Pons (tissue), 1 donor: ENCODE data around the gene BCAT1.
"Not testable (repeated sequence)": the region's sequence is repeated elsewhere in the genome, so short reads cannot be mapped to it uniquely, and the experiment has no call there.

Experiments used
- DNase-seq: peaks from one replicate; pipeline ENCODE4 v3.0.0-alpha.2; 2016; ENCODE audit warnings: low spot score

The BCAT1 gene

DNA sequence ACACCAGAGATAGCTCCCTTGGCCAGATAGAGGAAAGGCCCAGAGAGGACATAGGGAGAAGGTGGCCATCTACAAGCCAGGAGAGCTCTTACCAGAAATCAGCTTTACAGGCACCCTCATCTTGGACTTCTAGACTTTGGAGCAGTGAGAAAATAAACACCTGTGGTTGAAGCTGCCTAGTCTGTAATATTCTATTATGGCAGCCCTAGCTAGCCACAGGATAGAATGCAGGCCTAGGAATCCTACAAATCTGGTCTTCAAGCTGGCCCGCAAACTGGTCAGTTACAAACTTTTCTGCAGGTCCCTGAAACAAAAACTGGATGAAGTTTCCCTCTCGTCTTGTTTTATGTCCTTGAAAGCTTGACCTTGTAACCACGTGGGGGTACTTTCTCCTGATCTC is 92.4 kb downstream of the BCAT1 start:
- no peak for DNase-seq

DNA sequence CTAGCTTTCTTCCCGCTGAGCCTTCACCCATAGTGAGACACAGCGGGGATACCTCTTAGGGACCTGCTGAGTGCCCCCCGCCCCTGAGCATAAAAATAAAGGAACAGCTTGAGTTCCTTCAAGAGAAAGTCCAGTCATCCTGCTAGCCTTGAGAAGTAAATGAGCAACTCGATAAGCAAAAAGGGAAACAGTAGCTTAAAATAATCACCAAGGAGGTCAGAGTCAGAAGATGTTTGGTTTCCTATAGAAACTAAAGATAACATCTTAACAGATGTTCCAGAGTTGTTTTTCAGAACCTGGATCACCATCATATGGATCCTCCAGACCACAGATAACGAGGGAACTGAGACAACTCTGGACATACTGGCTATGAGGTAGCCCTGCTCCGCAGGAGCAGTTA is 94.0 kb downstream of the BCAT1 start:
- DNase-seq = no peak

DNA sequence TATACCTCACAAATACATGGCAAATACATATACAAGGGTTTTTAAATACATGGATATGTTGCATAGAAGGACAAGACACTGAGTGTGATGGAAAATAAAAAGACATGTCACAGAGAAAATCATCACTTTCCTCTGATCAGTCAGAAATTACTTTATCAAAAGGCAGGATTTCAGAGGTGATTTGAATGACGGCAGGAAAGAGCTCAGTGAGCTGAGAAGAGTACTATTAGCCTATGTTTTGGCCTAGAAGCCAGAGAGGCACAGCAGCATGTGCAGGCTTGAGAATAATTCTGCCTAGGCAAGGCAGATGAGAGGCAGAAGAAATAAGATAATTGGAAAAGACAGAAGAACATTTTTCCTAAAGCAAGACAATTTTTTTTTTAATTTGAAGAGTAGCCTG is 94.9 kb downstream of the BCAT1 start:
- no peak for DNase-seq

DNA sequence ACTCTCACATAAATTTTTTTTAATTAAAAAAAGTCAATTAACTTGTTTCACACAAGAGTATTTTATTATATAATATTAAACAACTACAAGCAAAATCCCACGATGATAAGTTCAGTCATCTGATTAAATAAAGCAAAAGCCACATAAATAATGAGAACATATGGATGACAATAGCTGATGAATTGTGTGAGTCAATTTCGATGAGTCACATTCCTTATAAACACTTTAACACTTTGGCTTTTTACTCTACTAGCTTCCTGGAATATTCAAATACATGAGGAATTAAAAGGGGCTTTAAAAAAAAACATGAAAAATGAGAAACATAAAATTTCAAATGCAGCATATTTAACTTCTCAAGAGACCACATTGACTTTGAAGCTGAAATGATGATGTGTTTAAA is 95.3 kb downstream of the BCAT1 start:
- DNase-seq = no peak

- no peak for DNase-seq
Observed at GRCh38 chr12:24853094-24853493, 95.8 kb downstream of the BCAT1 start.

DNA sequence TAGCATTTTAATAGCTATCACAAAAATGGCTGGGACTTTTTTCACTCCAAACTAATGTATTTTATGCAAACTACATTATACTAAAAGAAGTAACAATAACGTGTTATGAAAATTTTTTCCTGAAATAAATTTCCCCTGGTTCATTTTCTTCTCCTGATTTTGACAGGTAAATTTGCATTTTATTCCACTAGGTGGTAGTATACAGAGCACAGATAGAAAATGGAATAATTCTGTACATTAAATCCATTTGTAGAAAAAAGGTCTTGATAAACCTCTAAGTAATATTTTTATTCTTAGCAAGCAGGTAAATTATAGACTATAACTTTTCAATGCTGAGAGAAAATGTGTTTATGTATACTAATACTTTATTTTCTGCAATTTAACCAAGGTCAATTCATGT is 96.5 kb downstream of the BCAT1 start:
- no peak for DNase-seq

GRCh38 chr12:24851883-24852282 is 97.0 kb downstream of the BCAT1 start:
- DNase-seq = not testable (repeated sequence)

DNA sequence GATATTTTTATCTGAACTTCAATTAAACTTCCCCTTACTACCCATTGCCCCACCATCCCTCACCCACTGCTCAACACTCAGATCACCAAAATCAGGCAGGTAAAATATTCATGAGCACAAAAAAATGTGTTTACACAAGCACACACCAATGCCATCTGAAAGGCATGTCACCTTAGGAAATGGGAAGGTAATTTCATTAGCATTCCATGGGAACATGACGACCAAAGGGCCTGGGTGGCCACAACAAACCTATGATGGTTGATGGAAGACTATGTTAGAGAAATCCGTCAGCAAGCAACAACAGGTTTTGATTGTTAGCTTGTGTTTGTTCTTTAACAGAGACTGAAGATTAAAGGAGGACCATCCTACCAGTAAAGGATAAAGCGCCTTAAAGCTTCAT is 97.6 kb downstream of the BCAT1 start:
- DNase-seq = no peak

GRCh38 chr12:24850496-24850895 is 98.4 kb downstream of the BCAT1 start:
- no peak for DNase-seq

DNA sequence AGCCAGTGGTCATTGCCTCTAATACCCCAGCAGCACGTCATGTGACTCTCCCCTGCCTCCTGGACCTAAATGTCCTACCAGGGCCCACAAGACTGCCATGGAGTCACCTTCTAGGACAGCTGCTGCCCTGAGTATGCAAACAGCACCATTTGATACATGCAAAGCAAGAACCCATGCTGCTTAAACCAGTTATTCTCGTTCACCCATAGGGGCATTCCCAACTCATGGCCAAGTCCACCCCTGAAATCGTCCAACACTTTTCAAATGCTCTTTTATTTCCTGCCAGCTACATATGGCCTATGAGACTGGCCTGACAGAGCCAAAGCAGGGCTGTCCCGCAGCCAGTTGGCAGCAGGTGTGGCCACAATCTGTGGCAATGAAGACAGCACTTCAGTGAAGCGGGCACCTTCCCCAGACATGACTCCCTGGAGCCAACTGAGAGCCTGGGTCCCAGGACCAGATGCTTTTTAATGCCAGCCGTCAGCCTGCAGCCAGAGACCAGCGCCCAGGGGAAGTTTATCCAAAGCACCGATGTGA is 99.9 kb downstream of the BCAT1 start:
- DNase-seq = no peak

DNA sequence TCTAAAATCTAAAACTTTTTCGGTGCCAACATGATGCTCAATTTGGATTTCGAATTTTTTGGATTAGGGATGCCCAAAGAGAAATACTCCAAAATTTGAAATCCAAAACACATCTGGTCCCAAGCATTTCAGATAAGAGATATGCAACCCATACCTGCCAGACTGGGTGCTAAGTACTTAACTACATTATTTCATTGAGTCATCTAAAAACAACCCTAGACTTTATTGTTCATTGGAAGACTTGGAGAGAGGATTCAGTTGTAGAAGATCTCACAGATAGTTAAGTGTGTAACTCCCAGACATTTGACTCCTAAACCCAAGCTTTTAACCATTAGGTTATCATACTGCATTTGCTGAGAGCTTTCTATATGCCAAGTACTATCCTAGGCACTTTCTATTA is 102.2 kb downstream of the BCAT1 start:
- no peak for DNase-seq

DNA sequence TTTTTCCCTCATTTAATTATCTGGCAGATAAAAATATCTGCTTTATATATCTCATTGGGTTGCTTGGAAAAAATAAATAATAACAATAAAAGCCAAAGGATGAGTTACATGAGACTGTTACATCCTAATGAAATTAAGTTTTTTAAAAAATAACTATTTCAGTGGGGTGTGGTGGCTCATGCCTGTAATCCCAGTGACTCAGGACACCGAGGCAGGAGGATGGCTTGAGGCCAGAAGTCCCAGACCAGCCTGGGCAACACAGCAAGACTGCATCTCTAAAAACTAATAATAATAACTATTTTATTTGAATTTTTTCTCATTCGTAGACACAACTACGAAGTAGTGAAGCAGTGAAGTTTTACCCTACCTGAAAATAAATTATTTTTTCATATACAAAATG is 103.3 kb downstream of the BCAT1 start:
- no peak for DNase-seq

- no peak for DNase-seq
Observed at GRCh38 chr12:24840046-24840800, 108.7 kb downstream of the BCAT1 start.

GRCh38 chr12:24839268-24839791 is 109.6 kb downstream of the BCAT1 start:
- no peak for DNase-seq

- peak; percentile 36 for DNase-seq
Observed at GRCh38 chr12:24838531-24838950, 110.4 kb downstream of the BCAT1 start.

DNA sequence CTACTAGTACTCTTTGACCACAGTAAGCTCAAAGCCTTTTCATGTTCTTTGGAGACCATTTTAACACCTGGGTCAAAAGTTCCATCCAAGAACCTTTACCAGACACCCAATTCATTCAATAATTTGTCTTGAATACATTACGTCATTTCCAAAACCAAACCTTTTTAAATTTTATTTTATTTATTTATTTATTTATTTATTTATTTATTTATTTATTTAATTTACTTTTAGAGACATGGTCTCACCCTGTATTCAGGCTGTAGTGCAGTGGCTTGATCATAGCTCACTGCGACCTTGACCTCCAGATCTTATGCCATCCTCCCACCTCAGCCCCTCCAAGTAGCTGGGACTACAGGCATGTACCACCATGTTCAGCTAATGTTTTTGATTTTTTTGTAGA is 113.5 kb downstream of the BCAT1 start:
- DNase-seq = no peak

DNA sequence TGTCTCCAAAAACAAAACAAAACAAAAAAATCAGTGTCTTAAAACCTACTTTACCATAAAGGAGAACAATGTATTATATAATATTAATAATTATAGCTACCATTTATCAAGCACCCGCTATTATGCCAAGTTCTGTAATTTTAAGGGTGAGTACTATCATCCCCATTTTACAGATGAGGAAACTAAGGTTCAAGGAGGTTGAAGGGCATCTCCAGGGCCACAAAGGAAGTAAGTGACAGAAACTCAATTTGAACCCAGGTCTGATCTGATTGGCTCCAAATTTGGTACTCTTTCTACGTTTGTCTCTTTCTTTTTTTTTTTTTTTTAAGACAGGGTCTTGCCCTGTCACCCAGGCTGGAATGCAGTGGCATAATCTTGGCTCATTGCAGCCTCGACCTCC is 115.4 kb downstream of the BCAT1 start:
- no peak for DNase-seq

DNA sequence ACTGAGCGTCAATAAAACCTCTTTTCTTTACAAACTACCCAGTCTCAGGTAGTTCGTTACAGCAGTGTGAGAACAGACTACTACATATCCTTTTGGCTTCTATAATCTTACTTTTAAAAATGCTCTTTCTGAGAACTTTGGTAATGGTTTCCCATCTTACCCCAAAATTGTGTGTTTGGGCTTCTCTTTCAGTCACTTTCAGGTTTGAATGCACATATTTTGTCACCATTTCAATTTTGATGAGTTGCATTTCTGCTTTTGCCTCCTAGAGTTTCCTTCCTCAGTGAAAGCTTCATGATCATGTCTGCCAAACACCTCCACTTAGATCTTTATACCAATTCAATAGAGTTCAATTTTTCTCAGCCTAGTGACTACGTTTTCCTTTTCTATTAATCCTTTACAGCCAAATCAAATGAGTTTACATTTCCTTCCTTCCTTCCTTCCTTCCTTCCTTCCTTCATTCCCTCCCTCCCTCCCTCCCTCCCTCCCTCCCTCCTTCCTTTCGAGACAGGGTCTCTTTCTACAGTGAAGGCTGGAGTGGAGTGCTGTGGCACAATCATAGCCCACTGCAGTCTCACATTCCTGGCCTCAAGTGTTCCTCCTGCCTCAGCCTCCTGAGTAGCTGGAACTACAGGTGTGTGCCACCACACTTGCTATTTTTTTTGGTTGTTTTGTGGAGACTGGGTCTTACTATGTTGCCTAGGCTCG is 124.9 kb downstream of the BCAT1 start:
- no peak for DNase-seq

GRCh38 chr12:24822121-24822899 is 126.6 kb downstream of the BCAT1 start:
- no peak for DNase-seq

DNA sequence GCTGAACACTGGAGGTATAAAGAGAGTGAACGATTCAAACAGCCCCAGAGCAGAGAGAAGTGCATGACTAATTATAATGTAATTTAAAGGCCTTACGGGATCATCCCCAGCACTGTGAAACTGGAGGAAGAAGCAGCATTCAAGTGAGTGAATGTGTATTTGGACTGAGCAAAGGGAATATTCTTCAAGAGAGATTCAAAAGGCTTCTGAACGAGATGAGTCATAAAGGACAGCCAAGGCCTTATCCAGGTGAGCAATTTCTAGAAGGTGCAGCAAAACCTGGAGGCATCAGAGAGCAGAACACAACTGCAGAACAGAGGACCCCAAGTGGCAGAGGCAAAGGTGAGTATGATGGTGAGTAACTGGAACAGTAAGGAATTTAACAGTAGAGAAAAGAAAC is 127.2 kb downstream of the BCAT1 start:
- no peak for DNase-seq

GRCh38 chr12:24820872-24821271 is 128.0 kb downstream of the BCAT1 start:
- DNase-seq = no peak

- DNase-seq = no peak
Observed at GRCh38 chr12:24818351-24818750, 130.6 kb downstream of the BCAT1 start.

- DNase-seq = no peak
Observed at GRCh38 chr12:24815114-24815423, 133.8 kb downstream of the BCAT1 start.
